IMR-90 (cell line): Measurements from ENCODE around the gene HES4. TPM values are rescaled to one million over a fixed set of nuclear protein-coding genes. Genes with fewer than 3 reads are reported as not detected.

Experiments
- BHLHE40 ChIP-seq: fragments of 150-350 bp; IDR thresholded peaks from 2 replicates; pipeline ENCODE4 v1.6.1; 2016; ENCODE audit warnings: mild to moderate bottlenecking, low read depth, low read length
- FOS ChIP-seq: fragments of 150-350 bp; IDR thresholded peaks from 2 replicates; pipeline ENCODE4 v1.6.1; 2016; ENCODE audit warnings: low read depth, low read length
- MAFK ChIP-seq: IDR thresholded peaks from 2 replicates; pipeline ENCODE4 v1.6.1; 2012; ENCODE audit warnings: low read depth, low read length, improper control_type of control experiment
- POLR2A ChIP-seq: IDR thresholded peaks from 2 replicates; pipeline ENCODE4 v1.6.1; 2012; ENCODE audit warnings: mild to moderate bottlenecking, low read depth, low read length
- RCOR1 ChIP-seq: IDR thresholded peaks from 2 replicates; pipeline ENCODE4 v1.6.1; 2012; ENCODE audit warnings: mild to moderate bottlenecking, low read length, improper control_type of control experiment; ENCODE audit not compliant: insufficient replicate concordance
- polyA plus RNA-seq, 3 experiments: library from polyadenylated mRNA; depleted of rRNA; stranded (reverse); fragments of >200 nt; gene quantifications; 2 replicates each; pipeline ENCODE4 v1.2.3, GENCODE V29; 2012; ENCODE audit warnings: low replicate concordance in 1 of 3
- total RNA-seq: library from RNA; depleted of rRNA; stranded (reverse); fragments of >200 nt; gene quantifications from 2 replicates; pipeline ENCODE4 v1.2.3, GENCODE V29; 2012
- TF ChIP-seq, protein P1 (sequence below): fragments of 150-350 bp; IDR thresholded peaks from 2 replicates; pipeline ENCODE4 v1.6.1; 2016; ENCODE audit warnings: low read depth, mild to moderate bottlenecking, low read length, moderate library complexity, borderline replicate concordance

Gene HES4
- total and polyA plus RNA-seq, 2 of the 4 experiments (the other 2 are of a cell fraction), result 1.4 to 11.7 TPM

- TF ChIP-seq MAFK (no peak), FOS (no peak), POLR2A (0 out of 2 replicates have a peak, but pooled peaks have one; percentile 2), BHLHE40 (peak; percentile 32; the same call in 1 of the 2 replicates), RCOR1 (no peak)
- TF ChIP-seq, protein P1, sequence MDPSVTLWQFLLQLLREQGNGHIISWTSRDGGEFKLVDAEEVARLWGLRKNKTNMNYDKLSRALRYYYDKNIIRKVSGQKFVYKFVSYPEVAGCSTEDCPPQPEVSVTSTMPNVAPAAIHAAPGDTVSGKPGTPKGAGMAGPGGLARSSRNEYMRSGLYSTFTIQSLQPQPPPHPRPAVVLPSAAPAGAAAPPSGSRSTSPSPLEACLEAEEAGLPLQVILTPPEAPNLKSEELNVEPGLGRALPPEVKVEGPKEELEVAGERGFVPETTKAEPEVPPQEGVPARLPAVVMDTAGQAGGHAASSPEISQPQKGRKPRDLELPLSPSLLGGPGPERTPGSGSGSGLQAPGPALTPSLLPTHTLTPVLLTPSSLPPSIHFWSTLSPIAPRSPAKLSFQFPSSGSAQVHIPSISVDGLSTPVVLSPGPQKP, result no peak
Observed at GRCh38 chr1:998995-999724, 737 bp downstream of the HES4 start (continued).
